A549 treated with CORT108297 at 1 μM for 4 hours (cell line): ENCODE measurements around the gene EPYC. TPM values are rescaled to one million over a fixed set of nuclear protein-coding genes. Genes with fewer than 3 reads are reported as not detected.

Experiments used
- total RNA-seq: library from RNA; stranded (reverse); fragments of 200-300 nt; extraction: Qiagen RNA extraction; gene quantifications from 5 replicates; pipeline ENCODE4 v1.2.3, GENCODE V29; 2022

The EPYC gene, protein sequence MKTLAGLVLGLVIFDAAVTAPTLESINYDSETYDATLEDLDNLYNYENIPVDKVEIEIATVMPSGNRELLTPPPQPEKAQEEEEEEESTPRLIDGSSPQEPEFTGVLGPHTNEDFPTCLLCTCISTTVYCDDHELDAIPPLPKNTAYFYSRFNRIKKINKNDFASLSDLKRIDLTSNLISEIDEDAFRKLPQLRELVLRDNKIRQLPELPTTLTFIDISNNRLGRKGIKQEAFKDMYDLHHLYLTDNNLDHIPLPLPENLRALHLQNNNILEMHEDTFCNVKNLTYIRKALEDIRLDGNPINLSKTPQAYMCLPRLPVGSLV
- not detected in 5 replicates for total RNA-seq

DNA sequence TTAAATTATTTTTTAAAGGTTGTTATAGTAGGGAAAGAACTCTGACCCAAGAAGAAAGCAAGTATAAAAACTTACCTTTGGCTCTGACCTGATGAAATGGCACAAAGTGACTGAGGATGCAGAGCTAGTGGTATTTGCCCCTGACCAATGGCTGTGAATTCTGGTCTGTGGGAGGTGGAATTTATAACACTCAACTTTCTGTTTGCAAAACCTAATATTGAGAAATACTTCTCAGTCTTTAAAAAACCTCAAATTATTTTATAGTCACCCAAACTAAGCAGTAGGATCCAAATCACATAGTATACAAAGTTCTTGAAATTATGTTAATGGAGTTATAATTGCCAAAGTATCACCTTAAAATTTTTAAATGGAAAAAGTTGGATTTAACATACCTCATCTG lies at the start of gene EPYC:
TSS of gene EPYC (minus strand) at position 101 of the 400 bp plus-strand sequence. CDS start 2,407 bp downstream, outside the sequence.

DNA sequence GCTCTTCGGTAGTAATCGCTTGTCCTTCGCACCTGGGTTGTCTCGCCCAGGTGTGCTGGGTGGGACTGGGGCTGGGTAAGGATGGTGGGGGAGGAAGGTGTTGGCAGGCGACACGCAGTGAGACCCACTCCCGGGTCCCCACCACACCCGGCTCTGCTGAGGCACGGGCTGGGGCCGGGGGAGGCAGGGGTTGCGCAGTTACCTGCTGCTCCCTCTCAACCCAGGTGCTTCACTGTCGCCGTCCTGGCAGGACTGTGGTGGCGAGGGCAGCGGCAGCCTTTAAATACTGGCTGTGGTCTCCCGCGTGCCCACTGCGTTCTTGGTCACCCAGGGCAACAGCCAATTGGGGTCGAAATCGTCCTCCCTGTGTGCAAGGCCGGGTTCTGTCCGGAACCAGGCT lies 49.9 kb downstream of the EPYC start, which contains the start of gene CCER1:
TSS of gene CCER1 (minus strand) at position 256 of the 400 bp plus-strand sequence. CDS start 434 bp downstream, outside the sequence.

Other genes starting within 250 kb of the EPYC start
- gene CCER1, start 49.8 kb downstream of the EPYC start, total RNA-seq: not detected in 5 replicates
- gene KERA, start 53.1 kb upstream of the EPYC start, total RNA-seq: not detected in 5 replicates
- 0.07 to 0.50 TPM (median 0.40 TPM) in 4 of 5 replicates, not detected in the other for gene LUM, start 106.5 kb upstream of the EPYC start, total RNA-seq
- not detected in 5 replicates for gene DCN, start 177.8 kb upstream of the EPYC start, total RNA-seq